Stomach smooth muscle (tissue), 2 donors: Measurements from ENCODE around the gene PPP6R2.

Experiments used
- H3K27ac ChIP-seq: one replicate; pipeline ENCODE4 v1.7.0; 2013; ENCODE audit warnings: mild to moderate bottlenecking, low read length, inconsistent platforms
- H3K27me3 ChIP-seq, 2 donors: one replicate each; pipeline ENCODE4 v1.7.0; 2013; ENCODE audit warnings: low read length in 2 of 2; ENCODE audit not compliant: insufficient read depth in 2 of 2, control insufficient read depth in 1 of 2
- H3K36me3 ChIP-seq, 2 donors: one replicate each; pipeline ENCODE4 v1.7.0; 2013; ENCODE audit warnings: low read length in 2 of 2; ENCODE audit not compliant: control insufficient read depth in 2 of 2, insufficient read depth in 2 of 2
- H3K4me1 ChIP-seq: one replicate; pipeline ENCODE4 v1.7.0; 2013; ENCODE audit warnings: low read length; ENCODE audit not compliant: control insufficient read depth, insufficient read depth
- H3K4me3 ChIP-seq, 2 donors: one replicate each; pipeline ENCODE4 v1.7.0; 2013; ENCODE audit warnings: low read length in 2 of 2
- H3K9ac ChIP-seq, 2 donors: one replicate each; pipeline ENCODE4 v1.7.0; 2013; ENCODE audit warnings: low read length in 2 of 2, mild to moderate bottlenecking in 1 of 2
- H3K9me3 ChIP-seq, 2 donors: one replicate each; pipeline ENCODE4 v1.7.0; 2013; ENCODE audit warnings: low read length in 2 of 2; ENCODE audit not compliant: control insufficient read depth in 2 of 2
- donor health status: healthy.
- donor health status: Pancreatic carcinoma.

The PPP6R2 gene

GRCh38 chr22:50436015-50436830 lies 93.1 kb downstream of the PPP6R2 start:
- Histone ChIP-seq H3K27me3 (no peaks in the 10 kb centered on the region), H3K9me3 (no peaks in the 10 kb centered on the region), H3K36me3 (peaks cover 33 to 49% of the 10 kb centered on the region in 2 donors), H3K9ac (no peak overlapping the region), H3K4me3 (no peak overlapping the region), H3K4me1 (no peaks in the 10 kb centered on the region), H3K27ac (no peak overlapping the region)

GRCh38 chr22:50436841-50437341 lies 93.8 kb downstream of the PPP6R2 start:
- Histone ChIP-seq H3K4me1 (no peaks in the 10 kb centered on the region), H3K4me3 (no peak overlapping the region), H3K9me3 (no peaks in the 10 kb centered on the region), H3K9ac (no peak overlapping the region), H3K36me3 (peaks cover 29 to 46% of the 10 kb centered on the region in 2 donors), H3K27me3 (no peaks in the 10 kb centered on the region), H3K27ac (no peak overlapping the region)

GRCh38 chr22:50437511-50438304 lies 94.6 kb downstream of the PPP6R2 start:
- Histone ChIP-seq H3K27me3 (no peaks in the 10 kb centered on the region), H3K9ac (no peak overlapping the region), H3K4me1 (no peaks in the 10 kb centered on the region), H3K9me3 (no peaks in the 10 kb centered on the region), H3K27ac (no peak overlapping the region), H3K4me3 (no peak overlapping the region), H3K36me3 (peaks cover 22 to 41% of the 10 kb centered on the region in 2 donors)

GRCh38 chr22:50438305-50439275 lies 95.5 kb downstream of the PPP6R2 start:
- no peaks in the 10 kb centered on the region for H3K9me3 ChIP-seq
- no peak overlapping the region for H3K27ac ChIP-seq
- H3K9ac ChIP-seq, result no peak overlapping the region
- H3K27me3 ChIP-seq, result no peaks in the 10 kb centered on the region
- no peaks in the 10 kb centered on the region for H3K4me1 ChIP-seq
- H3K36me3 ChIP-seq, result peaks cover 19 to 39% of the 10 kb centered on the region in 2 donors
- H3K4me3 ChIP-seq, result no peak overlapping the region

GRCh38 chr22:50439314-50439870 lies 96.3 kb downstream of the PPP6R2 start:
- Histone ChIP-seq H3K4me1 (peaks cover under 1% of the 10 kb centered on the region), H3K27me3 (no peaks in the 10 kb centered on the region), H3K9me3 (no peaks in the 10 kb centered on the region), H3K9ac (no peak overlapping the region), H3K27ac (no peak overlapping the region), H3K4me3 (no peak overlapping the region), H3K36me3 (peaks cover 19 to 39% of the 10 kb centered on the region in 2 donors)

- H3K36me3 ChIP-seq, result peaks cover 19 to 39% of the 10 kb centered on the region in 2 donors
- no peaks in the 10 kb centered on the region for H3K27me3 ChIP-seq
- no peaks in the 10 kb centered on the region for H3K9me3 ChIP-seq
- no peak overlapping the region for H3K9ac ChIP-seq
- no peak overlapping the region for H3K4me3 ChIP-seq
- H3K4me1 ChIP-seq, result peaks cover 5% of the 10 kb centered on the region
- H3K27ac ChIP-seq, result no peak overlapping the region
These were observed 96.8 kb downstream of the PPP6R2 start for GRCh38 chr22:50439871-50440331.

- Histone ChIP-seq H3K4me1 (peaks cover 13% of the 10 kb centered on the region), H3K9me3 (no peaks in the 10 kb centered on the region), H3K27ac (no peak overlapping the region), H3K4me3 (no peak overlapping the region), H3K9ac (no peak overlapping the region), H3K27me3 (no peaks in the 10 kb centered on the region), H3K36me3 (peaks cover 16 to 32% of the 10 kb centered on the region in 2 donors)
These were observed 97.6 kb downstream of the PPP6R2 start for GRCh38 chr22:50440544-50441249.

GRCh38 chr22:50441428-50441993 lies 98.4 kb downstream of the PPP6R2 start:
- Histone ChIP-seq H3K36me3 (peaks cover 12 to 28% of the 10 kb centered on the region in 2 donors), H3K4me1 (peaks cover 14% of the 10 kb centered on the region), H3K4me3 (no peak overlapping the region), H3K27me3 (no peaks in the 10 kb centered on the region), H3K9ac (no peak overlapping the region), H3K9me3 (no peaks in the 10 kb centered on the region), H3K27ac (no peak overlapping the region)

- H3K27ac ChIP-seq, result no peak overlapping the region
- peaks cover 14% of the 10 kb centered on the region for H3K4me1 ChIP-seq
- peaks cover 23 to 32% of the 10 kb centered on the region in 2 donors for H3K36me3 ChIP-seq
- H3K4me3 ChIP-seq, result no peak overlapping the region
- H3K9me3 ChIP-seq, result no peaks in the 10 kb centered on the region
- no peaks in the 10 kb centered on the region for H3K27me3 ChIP-seq
- no peak overlapping the region for H3K9ac ChIP-seq
These were observed 100.1 kb downstream of the PPP6R2 start for GRCh38 chr22:50443197-50443596.
